Trophoblast cell (in vitro differentiated cells and primary cell): ENCODE results near the gene POLR2C.
A peak's percentile ranks its signal among the peaks of the same experiment; 100 is the strongest.
"Not testable (repeated sequence)": the region's sequence is repeated elsewhere in the genome, so short reads cannot be mapped to it uniquely, and the experiment has no call there.

Experiments
- DNase-seq, 2 donors: peaks; one replicate each; pipeline ENCODE4 v3.0.0-alpha.2; 2016
- H2AFZ ChIP-seq: 2 replicates; pipeline ENCODE4 v1.6.1; 2013; ENCODE audit warnings: low read length, moderate library complexity, mild to moderate bottlenecking; ENCODE audit not compliant: insufficient read depth, poor library complexity
- H2AK5ac ChIP-seq: 2 replicates; pipeline ENCODE4 v1.6.1; 2013; ENCODE audit warnings: mild to moderate bottlenecking, low read length
- H2BK120ac ChIP-seq: 2 replicates; pipeline ENCODE4 v1.6.1; 2013; ENCODE audit warnings: low read length, mild to moderate bottlenecking, moderate library complexity; ENCODE audit not compliant: insufficient read depth, poor library complexity
- H2BK12ac ChIP-seq: 2 replicates; pipeline ENCODE4 v1.6.1; 2013; ENCODE audit warnings: mild to moderate bottlenecking, low read length, moderate library complexity
- H2BK5ac ChIP-seq: 2 replicates; pipeline ENCODE4 v1.6.1; 2013; ENCODE audit warnings: low read length, low read depth, moderate library complexity, mild to moderate bottlenecking; ENCODE audit not compliant: poor library complexity
- H3K14ac ChIP-seq: 2 replicates; pipeline ENCODE4 v1.6.1; 2013; ENCODE audit warnings: mild to moderate bottlenecking, low read length
- H3K18ac ChIP-seq: 2 replicates; pipeline ENCODE4 v1.6.1; 2013; ENCODE audit warnings: mild to moderate bottlenecking, low read length
- H3K23ac ChIP-seq: 2 replicates; pipeline ENCODE4 v1.6.1; 2013; ENCODE audit warnings: low read length
- H3K27ac ChIP-seq: 2 replicates; pipeline ENCODE4 v1.5.1; 2013; ENCODE audit warnings: low read depth, mild to moderate bottlenecking, inconsistent platforms, low read length, moderate library complexity
- H3K27me3 ChIP-seq: 2 replicates; pipeline ENCODE4 v1.6.1; 2013; ENCODE audit warnings: inconsistent platforms, mild to moderate bottlenecking, low read length, moderate library complexity; ENCODE audit not compliant: insufficient read depth
- H3K36me3 ChIP-seq, 2 experiments: 1 replicate in 1 of 2; 2 replicates in 1 of 2; pipeline ENCODE4 v1.6.1; 2013; ENCODE audit warnings: low read length in 2 of 2, mild to moderate bottlenecking in 2 of 2, moderate library complexity in 1 of 2; ENCODE audit not compliant: insufficient read depth in 2 of 2, control insufficient read depth in 1 of 2
- H3K4ac ChIP-seq: 2 replicates; pipeline ENCODE4 v1.6.1; 2013; ENCODE audit warnings: low read depth, mild to moderate bottlenecking, low read length, moderate library complexity
- H3K4me1 ChIP-seq, 2 experiments: 1 replicate in 1 of 2; 2 replicates in 1 of 2; pipeline ENCODE4 v1.6.1; 2013; ENCODE audit warnings: low read length in 2 of 2, mild to moderate bottlenecking in 2 of 2, moderate library complexity in 1 of 2; ENCODE audit not compliant: insufficient read depth in 2 of 2, control insufficient read depth in 1 of 2
- H3K4me2 ChIP-seq: 2 replicates; pipeline ENCODE4 v1.6.1; 2013; ENCODE audit warnings: inconsistent platforms, mild to moderate bottlenecking, low read length, moderate library complexity
- H3K4me3 ChIP-seq: 2 replicates; pipeline ENCODE4 v1.5.1; 2013; ENCODE audit warnings: mild to moderate bottlenecking, low read depth, low read length, inconsistent platforms
- H3K79me1 ChIP-seq: one replicate; pipeline ENCODE4 v1.6.1; 2013; ENCODE audit warnings: low read length
- H3K79me2 ChIP-seq: 2 replicates; pipeline ENCODE4 v1.6.1; 2013; ENCODE audit warnings: low read length, mild to moderate bottlenecking; ENCODE audit not compliant: control insufficient read depth, insufficient read depth, poor library complexity
- H3K9ac ChIP-seq: 2 replicates; pipeline ENCODE4 v1.6.1; 2013; ENCODE audit warnings: mild to moderate bottlenecking, low read length
- H3K9me3 ChIP-seq: 2 replicates; pipeline ENCODE4 v1.6.1; 2013; ENCODE audit warnings: low read depth, mild to moderate bottlenecking, control low read depth, inconsistent platforms, low read length; ENCODE audit not compliant: insufficient read depth
- H4K12ac ChIP-seq: 2 replicates; pipeline ENCODE4 v1.6.1; 2013; ENCODE audit warnings: low read depth, mild to moderate bottlenecking, low read length, moderate library complexity
- H4K8ac ChIP-seq: 2 replicates; pipeline ENCODE4 v1.6.1; 2013; ENCODE audit warnings: low read depth, mild to moderate bottlenecking, low read length, moderate library complexity
- H4K91ac ChIP-seq: one replicate; pipeline ENCODE4 v1.6.1; 2013; ENCODE audit warnings: low read depth, mild to moderate bottlenecking, low read length, moderate library complexity
- WGBS: extraction: QIAGEN DNeasy Blood & Tissue Kit; methylation state at CpG from one replicate; pipeline ENCODE4 v1.1.7; 2013; ENCODE audit warnings: missing lambda C conversion rate; ENCODE audit not compliant: insufficient read length, insufficient coverage; ENCODE audit errors: extremely low coverage; 5-methylcytosine and 5-hydroxymethylcytosine counted together

The POLR2C gene

GRCh38 chr16:57439947-57440346 is 22.5 kb upstream of the POLR2C start:
- not testable (repeated sequence) for H3K4me1 ChIP-seq, DNase-seq, H3K9ac ChIP-seq, H4K91ac ChIP-seq, H2BK120ac ChIP-seq, H3K18ac ChIP-seq, H4K8ac ChIP-seq, H2BK12ac ChIP-seq, H3K14ac ChIP-seq, H3K4me3 ChIP-seq, H3K27me3 ChIP-seq, H3K79me1 ChIP-seq, H3K23ac ChIP-seq, H2AK5ac ChIP-seq, H3K27ac ChIP-seq, H3K79me2 ChIP-seq, H3K9me3 ChIP-seq, H2BK5ac ChIP-seq, H3K4ac ChIP-seq, H3K4me2 ChIP-seq, H2AFZ ChIP-seq, H4K12ac ChIP-seq
- WGBS = no CpG with 5 or more reads among the region's 8 CpGs
- peaks cover 25 to 28% of the 10 kb centered on the region in 2 experiments for H3K36me3 ChIP-seq

GRCh38 chr16:57440551-57440950 is 21.9 kb upstream of the POLR2C start:
- H3K27ac ChIP-seq, H3K4me1 ChIP-seq, H2BK12ac ChIP-seq, H4K91ac ChIP-seq, H3K27me3 ChIP-seq, H3K9me3 ChIP-seq, H3K9ac ChIP-seq, H4K8ac ChIP-seq, H3K79me2 ChIP-seq, DNase-seq, H3K79me1 ChIP-seq, H3K23ac ChIP-seq, H2AK5ac ChIP-seq, H2BK120ac ChIP-seq, H4K12ac ChIP-seq, H3K4me2 ChIP-seq, H3K14ac ChIP-seq, H2BK5ac ChIP-seq, H2AFZ ChIP-seq, H3K4me3 ChIP-seq, H3K4ac ChIP-seq: not testable (repeated sequence)
- Histone ChIP-seq H3K18ac (peak overlapping the region; percentile 10), H3K36me3 (peaks cover 23% of the 10 kb centered on the region in 2 experiments)
- WGBS = no CpG with 5 or more reads among the region's 8 CpGs

GRCh38 chr16:57444711-57445110 is 17.8 kb upstream of the POLR2C start:
- Histone ChIP-seq H3K36me3 (peaks cover 6 to 8% of the 10 kb centered on the region in 2 experiments), H3K79me1 (peaks cover 9% of the 10 kb centered on the region), H3K4ac (no peak overlapping the region), H2AFZ (no peak overlapping the region), H2BK120ac (no peak overlapping the region), H4K8ac (no peak overlapping the region), H3K4me3 (no peak overlapping the region), H4K12ac (no peak overlapping the region), H4K91ac (no peak overlapping the region), H3K9me3 (peaks cover 3% of the 10 kb centered on the region), H2BK5ac (no peak overlapping the region), H2BK12ac (no peak overlapping the region), H3K4me1 (peaks cover 0 to 5% of the 10 kb centered on the region in 2 experiments), H2AK5ac (no peak overlapping the region), H3K23ac (no peak overlapping the region), H3K14ac (no peak overlapping the region), H3K9ac (no peak overlapping the region), H3K4me2 (no peak overlapping the region), H3K79me2 (peaks cover 11% of the 10 kb centered on the region), H3K18ac (no peak overlapping the region), H3K27ac (no peak overlapping the region), H3K27me3 (no peaks in the 10 kb centered on the region)
- no peak for DNase-seq
- no CpG with 5 or more reads among the region's 3 CpGs for WGBS

- Histone ChIP-seq H3K4me2 (no peak overlapping the region), H3K79me1 (peaks cover 9% of the 10 kb centered on the region), H2AFZ (no peak overlapping the region), H3K9me3 (peaks cover 3% of the 10 kb centered on the region), H3K27ac (no peak overlapping the region), H3K4me1 (peaks cover 0 to 5% of the 10 kb centered on the region in 2 experiments), H2BK12ac (no peak overlapping the region), H3K23ac (no peak overlapping the region), H3K14ac (no peak overlapping the region), H3K79me2 (peaks cover 11% of the 10 kb centered on the region), H3K4ac (no peak overlapping the region), H4K12ac (no peak overlapping the region), H2BK5ac (no peak overlapping the region), H2AK5ac (no peak overlapping the region), H3K27me3 (no peaks in the 10 kb centered on the region), H3K18ac (no peak overlapping the region), H4K8ac (no peak overlapping the region), H3K9ac (no peak overlapping the region), H2BK120ac (no peak overlapping the region), H4K91ac (no peak overlapping the region), H3K4me3 (no peak overlapping the region), H3K36me3 (peaks cover 2 to 4% of the 10 kb centered on the region in 2 experiments)
- no peak for DNase-seq
- no CpG with 5 or more reads among the region's 2 CpGs for WGBS
Measured at GRCh38 chr16:57445510-57445909, 17.0 kb upstream of the POLR2C start.
